Measurements from ENCODE around the gene IL18BP.

Gene IL18BP

DNA sequence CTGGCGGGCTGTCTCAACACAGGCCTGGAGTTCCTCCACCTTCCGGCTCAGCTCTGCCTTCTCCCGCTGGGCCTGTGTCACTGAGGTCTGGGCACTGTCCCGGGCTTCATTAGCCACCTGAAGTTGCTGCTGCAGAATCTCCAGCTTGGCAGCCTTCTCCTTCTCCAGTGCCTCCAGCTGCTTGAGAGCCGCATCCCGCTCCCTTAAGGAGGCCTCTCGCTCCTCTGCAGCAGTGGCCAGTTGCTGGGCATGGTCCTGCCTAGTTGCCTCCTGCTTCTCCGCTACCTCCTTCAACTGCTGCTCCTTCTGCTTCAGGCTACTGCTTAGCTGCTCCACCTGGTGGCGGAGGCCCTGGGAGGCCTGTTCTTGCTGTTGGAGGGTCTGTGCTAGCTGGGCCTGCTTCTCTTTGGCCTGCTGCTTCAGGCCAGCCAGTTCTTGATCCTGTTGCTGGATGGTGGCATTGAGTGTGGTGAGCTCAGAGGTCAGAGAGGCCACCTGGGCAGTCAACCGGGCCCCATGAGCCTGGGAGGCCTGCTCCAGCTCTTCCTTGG, 16.9 kb downstream of the IL18BP start:
- Histone ChIP-seq H3K9me3 (no peaks in the 10 kb centered on the region), H3K36me3 (peaks cover 100% of the 10 kb centered on the region), H3K27ac (no peak overlapping the region), H3K4me1 (ENCODE audit: control insufficient read depth in 1 of 2, insufficient read depth in 1 of 2, low read depth in 1 of 2, low read length in 1 of 2) (no peaks in the 10 kb centered on the region), H3K27me3 (no peaks in the 10 kb centered on the region), H3K4me3 (ENCODE audit: low read depth in 1 of 2, low read length in 1 of 2) (no peak overlapping the region)
- TF ChIP-seq, protein P1, sequence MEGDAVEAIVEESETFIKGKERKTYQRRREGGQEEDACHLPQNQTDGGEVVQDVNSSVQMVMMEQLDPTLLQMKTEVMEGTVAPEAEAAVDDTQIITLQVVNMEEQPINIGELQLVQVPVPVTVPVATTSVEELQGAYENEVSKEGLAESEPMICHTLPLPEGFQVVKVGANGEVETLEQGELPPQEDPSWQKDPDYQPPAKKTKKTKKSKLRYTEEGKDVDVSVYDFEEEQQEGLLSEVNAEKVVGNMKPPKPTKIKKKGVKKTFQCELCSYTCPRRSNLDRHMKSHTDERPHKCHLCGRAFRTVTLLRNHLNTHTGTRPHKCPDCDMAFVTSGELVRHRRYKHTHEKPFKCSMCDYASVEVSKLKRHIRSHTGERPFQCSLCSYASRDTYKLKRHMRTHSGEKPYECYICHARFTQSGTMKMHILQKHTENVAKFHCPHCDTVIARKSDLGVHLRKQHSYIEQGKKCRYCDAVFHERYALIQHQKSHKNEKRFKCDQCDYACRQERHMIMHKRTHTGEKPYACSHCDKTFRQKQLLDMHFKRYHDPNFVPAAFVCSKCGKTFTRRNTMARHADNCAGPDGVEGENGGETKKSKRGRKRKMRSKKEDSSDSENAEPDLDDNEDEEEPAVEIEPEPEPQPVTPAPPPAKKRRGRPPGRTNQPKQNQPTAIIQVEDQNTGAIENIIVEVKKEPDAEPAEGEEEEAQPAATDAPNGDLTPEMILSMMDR (IDR thresholded peaks at IDR 0.05), result no peak

DNA sequence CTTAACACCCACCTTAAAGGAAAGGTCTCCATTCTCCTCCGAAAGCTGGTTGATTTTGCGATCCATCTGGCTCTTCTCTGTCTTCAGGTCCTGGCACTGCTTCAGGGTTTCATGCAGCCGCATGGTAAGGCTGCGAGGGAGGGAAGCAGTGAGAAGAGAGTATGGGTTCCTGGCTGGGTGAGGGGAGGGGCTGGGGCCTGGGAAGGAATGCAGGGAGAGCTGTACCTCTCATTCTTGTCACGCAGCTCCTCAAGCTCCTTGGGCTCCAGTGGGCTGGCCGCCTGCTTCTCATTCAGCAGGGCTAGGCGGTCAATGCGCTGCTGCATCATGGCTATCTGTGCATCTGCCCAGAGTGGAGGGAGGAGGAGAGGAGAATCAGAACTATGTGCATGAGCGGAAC, 19.5 kb downstream of the IL18BP start:
- H3K36me3 ChIP-seq, result peaks cover 100% of the 10 kb centered on the region
- H3K9me3 ChIP-seq, result no peaks in the 10 kb centered on the region
- no peak overlapping the region for H3K27ac ChIP-seq
- no peak overlapping the region for H3K4me3 ChIP-seq (ENCODE audit: low read depth in 1 of 2, low read length in 1 of 2)
- TF ChIP-seq, protein P1 (IDR thresholded peaks at IDR 0.05), result no peak
- H3K4me1 ChIP-seq (ENCODE audit: control insufficient read depth in 1 of 2, insufficient read depth in 1 of 2, low read depth in 1 of 2, low read length in 1 of 2), result no peaks in the 10 kb centered on the region
- H3K27me3 ChIP-seq, result no peaks in the 10 kb centered on the region

DNA sequence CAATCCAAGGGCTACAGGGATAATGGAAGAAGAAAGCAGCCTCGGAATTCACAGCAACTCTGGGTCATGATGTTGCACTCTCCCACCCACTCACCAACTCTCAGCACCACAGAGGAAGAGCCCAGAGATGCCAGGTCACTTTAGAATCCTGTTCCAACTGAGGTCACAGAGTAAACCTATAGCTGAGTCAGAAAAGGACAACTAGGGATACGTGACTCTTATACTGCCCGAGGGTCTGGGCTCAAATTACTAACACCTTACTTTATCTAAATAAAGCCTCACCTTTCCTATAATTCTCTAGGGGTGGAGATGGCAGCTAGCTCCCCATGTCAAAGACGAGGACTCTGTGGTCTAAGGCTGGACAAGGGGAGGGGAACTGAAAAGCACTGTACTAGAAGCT, 24.6 kb downstream of the IL18BP start:
- no peak overlapping the region for H3K4me3 ChIP-seq (ENCODE audit: low read depth in 1 of 2, low read length in 1 of 2)
- H3K4me1 ChIP-seq (ENCODE audit: control insufficient read depth in 1 of 2, insufficient read depth in 1 of 2, low read depth in 1 of 2, low read length in 1 of 2), result peaks cover 20 to 23% of the 10 kb centered on the region in 2 experiments
- no peak overlapping the region for H3K27ac ChIP-seq
- peaks cover 64% of the 10 kb centered on the region for H3K36me3 ChIP-seq
- TF ChIP-seq, protein P1 (IDR thresholded peaks at IDR 0.05), result no peak
- no peaks in the 10 kb centered on the region for H3K9me3 ChIP-seq
- no peaks in the 10 kb centered on the region for H3K27me3 ChIP-seq

DNA sequence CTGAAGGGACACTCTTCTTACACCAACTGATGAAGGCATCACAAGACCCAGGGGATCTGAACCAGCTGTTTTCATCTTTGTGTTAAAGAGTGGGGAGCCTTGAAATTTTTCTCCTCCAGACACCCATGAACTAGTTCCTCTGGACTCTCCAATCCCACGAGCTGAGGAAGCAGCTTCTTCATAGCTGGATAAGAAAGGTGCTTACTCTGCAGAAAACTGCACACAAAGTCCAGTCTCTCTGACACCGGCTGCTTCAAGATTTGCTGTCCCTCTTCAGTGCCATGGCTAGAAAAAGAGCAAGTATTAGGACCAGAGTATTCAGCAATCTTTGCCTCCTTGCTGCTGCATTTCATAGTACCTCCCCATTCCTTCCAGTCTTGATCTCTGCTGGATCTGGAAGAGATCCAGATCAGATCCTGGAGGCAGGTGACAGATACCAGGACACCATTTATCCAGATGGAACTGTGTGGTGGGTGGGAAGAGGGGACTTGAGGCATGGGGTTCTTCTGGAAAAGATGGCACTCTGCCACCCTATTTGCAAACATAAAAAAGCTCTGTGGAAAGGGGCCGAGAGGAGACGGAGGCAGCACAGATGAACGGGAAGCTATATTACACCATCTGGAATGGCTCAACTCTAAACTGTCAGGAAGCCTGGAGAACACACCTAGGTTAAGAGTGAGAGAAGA, 25.5 kb downstream of the IL18BP start:
- no peaks in the 10 kb centered on the region for H3K9me3 ChIP-seq
- peaks cover 20 to 23% of the 10 kb centered on the region in 2 experiments for H3K4me1 ChIP-seq (ENCODE audit: control insufficient read depth in 1 of 2, insufficient read depth in 1 of 2, low read depth in 1 of 2, low read length in 1 of 2)
- TF ChIP-seq, protein P1 (IDR thresholded peaks at IDR 0.05), result no peak
- no peaks in the 10 kb centered on the region for H3K27me3 ChIP-seq
- peaks cover 64% of the 10 kb centered on the region for H3K36me3 ChIP-seq
- H3K4me3 ChIP-seq (ENCODE audit: low read depth in 1 of 2, low read length in 1 of 2), result no peak overlapping the region
- H3K27ac ChIP-seq, result peak overlapping the region; percentile 43

DNA sequence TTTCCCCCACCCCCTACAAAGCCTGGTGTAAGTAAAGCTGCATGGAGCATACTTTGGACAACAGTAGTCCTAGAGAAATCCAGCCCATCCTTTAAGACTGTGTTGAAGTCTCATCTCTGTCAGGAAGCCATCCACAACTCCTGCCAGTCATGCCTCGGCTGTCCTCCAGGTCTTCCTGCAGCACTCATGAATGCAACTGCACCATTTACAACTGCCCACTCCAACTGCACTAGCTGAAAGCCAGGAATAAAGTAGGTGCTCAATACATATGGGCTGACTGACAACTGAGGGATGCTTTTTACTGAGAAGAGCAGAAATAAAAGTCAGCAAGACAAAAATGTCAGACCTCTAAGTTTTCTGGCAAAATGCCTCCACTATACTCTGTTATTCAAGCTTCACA, 27.4 kb downstream of the IL18BP start:
- Histone ChIP-seq H3K36me3 (peaks cover 52% of the 10 kb centered on the region), H3K4me3 (ENCODE audit: low read depth in 1 of 2, low read length in 1 of 2) (no peak overlapping the region), H3K4me1 (ENCODE audit: control insufficient read depth in 1 of 2, insufficient read depth in 1 of 2, low read depth in 1 of 2, low read length in 1 of 2) (peaks cover 20 to 23% of the 10 kb centered on the region in 2 experiments), H3K27ac (peak overlapping the region; percentile 43), H3K27me3 (no peaks in the 10 kb centered on the region), H3K9me3 (no peaks in the 10 kb centered on the region)
- TF ChIP-seq, protein P1 (IDR thresholded peaks at IDR 0.05), result no peak

Measured in neutrophil (primary cell).